GM12878 (cell line): ENCODE results near the gene PRSS57. TPM values are rescaled to one million over a fixed set of nuclear protein-coding genes. Genes with fewer than 3 reads are reported as not detected.

Source experiments
- ATAC-seq: fragments of 200-7000 bp; cut with Tn5 transposase; 3 replicates; pipeline ENCODE4 v1.9.1; 2020; ENCODE audit warnings: mild to moderate bottlenecking, moderate library complexity
- BruUV-seq: library from RNA; stranded (reverse); fragments of 400-500 nt; replicated peaks from 2 replicates; lab custom pipeline; 2021; lab: Mats Ljungman, UMichigan
- CTCF ChIA-PET: fragments of 300-600 bp; sonication (Branson Sonifier 250); formaldehyde crosslinking; extraction: SDS; loops from one replicate; lab custom pipeline; 2021; ENCODE audit warnings: inconsistent platforms; lab: Yijun Ruan, JAX
- POLR2A ChIA-PET: fragments of 350-600 bp; formaldehyde crosslinking; extraction: SDS; loops from one replicate; lab custom pipeline; 2021; ENCODE audit warnings: inconsistent platforms; lab: Charles Lee
- RAD21 ChIA-PET: fragments of 300-600 bp; sonication (Branson Sonifier 250); formaldehyde crosslinking; loops from one replicate; lab custom pipeline; 2023; ENCODE audit warnings: antibody characterized with exemption; ENCODE audit not compliant: unreplicated experiment; lab: Charles Lee
- SMC1A ChIA-PET: fragments of 300-600 bp; sonication (Branson Sonifier 250); formaldehyde crosslinking; loops from one replicate; lab custom pipeline; 2023; ENCODE audit not compliant: unreplicated experiment, uncharacterized antibody; lab: Charles Lee
- DNase-seq: peaks from one replicate; pipeline ENCODE4 v3.0.0-alpha.2; 2011; ENCODE audit warnings: low read depth, low spot score
- FAIRE-seq: peaks from 3 replicates; lab custom pipeline; 2011; peaks lifted over from hg19 to GRCh38; lab: Jason Lieb, UNC
- H2AFZ ChIP-seq: 2 replicates; pipeline ENCODE4 v1.6.0; 2011; ENCODE audit warnings: low read depth, low read length, control low read depth; ENCODE audit not compliant: control insufficient read depth
- H3K27ac ChIP-seq: 2 replicates; pipeline ENCODE4 v1.5.1; 2011; ENCODE audit warnings: control low read depth; ENCODE audit not compliant: control insufficient read depth, insufficient read depth
- H3K27me3 ChIP-seq, 2 experiments: replicated peaks in 1 of 2; 2 replicates each; pipeline versions ENCODE4 v1.6.0 to v1.6.1; 2011; ENCODE audit warnings: low read length in 1 of 2; ENCODE audit not compliant: control insufficient read depth in 2 of 2, insufficient read depth in 2 of 2
- H3K36me3 ChIP-seq, 2 experiments: 2 replicates each; pipeline ENCODE4 v1.5.1; 2011; ENCODE audit warnings: low read length in 1 of 2; ENCODE audit not compliant: control insufficient read depth in 2 of 2, insufficient read depth in 2 of 2
- H3K4me1 ChIP-seq: 2 replicates; pipeline ENCODE4 v1.6.1; 2011; ENCODE audit warnings: mild to moderate bottlenecking, low read length, moderate library complexity, mixed read lengths; ENCODE audit not compliant: control insufficient read depth, insufficient read depth
- H3K4me2 ChIP-seq: 2 replicates; pipeline ENCODE4 v1.6.0; 2011; ENCODE audit warnings: control low read depth; ENCODE audit not compliant: control insufficient read depth, insufficient read depth
- H3K4me3 ChIP-seq: fragments of 200-600 bp; sonication (generic); 2 replicates; pipeline ENCODE4 v1.5.1; 2016
- H3K79me2 ChIP-seq: 2 replicates; pipeline ENCODE4 v1.6.0; 2011; ENCODE audit warnings: low read length; ENCODE audit not compliant: control insufficient read depth, insufficient read depth
- H3K9ac ChIP-seq: 2 replicates; pipeline ENCODE4 v1.8.0; 2011; ENCODE audit warnings: low read length, control low read depth, mixed read lengths; ENCODE audit not compliant: control insufficient read depth, insufficient read depth
- H3K9me3 ChIP-seq: replicated peaks from 3 replicates; pipeline ENCODE4 v1.5.1; 2011; ENCODE audit warnings: mild to moderate bottlenecking, low read length; ENCODE audit not compliant: control insufficient read depth, insufficient read depth
- H4K20me1 ChIP-seq: 2 replicates; pipeline ENCODE4 v1.6.0; 2011; ENCODE audit not compliant: control insufficient read depth, insufficient read depth
- BCL11A ChIP-seq: IDR thresholded peaks from 2 replicates; pipeline ENCODE4 v1.6.1; 2011; ENCODE audit warnings: low read depth, low read length
- BMI1 ChIP-seq: fragments of 450-650 bp; IDR thresholded peaks from 2 replicates; pipeline ENCODE4 v1.6.1; 2016; ENCODE audit warnings: mild to moderate bottlenecking, moderate library complexity, borderline replicate concordance
- EZH2 ChIP-seq: IDR thresholded peaks from 2 replicates; pipeline ENCODE4 v1.6.1; 2012; ENCODE audit warnings: low read depth, mild to moderate bottlenecking, control low read depth, inconsistent platforms, low read length, borderline replicate concordance; ENCODE audit not compliant: control insufficient read depth
- GATAD2B ChIP-seq: fragments of 450-650 bp; conservative IDR thresholded peaks from 2 replicates; pipeline ENCODE4 v1.6.1; 2017; ENCODE audit warnings: low read depth, mild to moderate bottlenecking, moderate library complexity
- KLF5 ChIP-seq: fragments of 450-650 bp; IDR thresholded peaks from 2 replicates; pipeline ENCODE4 v1.6.1; 2014; ENCODE audit warnings: mild to moderate bottlenecking; ENCODE audit not compliant: partially characterized antibody
- NFYB ChIP-seq: IDR thresholded peaks from 2 replicates; pipeline ENCODE4 v1.6.1; 2011; ENCODE audit warnings: low read depth, mild to moderate bottlenecking, low read length, improper control_type of control experiment, moderate library complexity; ENCODE audit not compliant: insufficient read depth
- ZNF24 ChIP-seq: fragments of 450-650 bp; IDR thresholded peaks from 2 replicates; pipeline ENCODE4 v1.6.1; 2017; ENCODE audit warnings: antibody characterized with exemption, mild to moderate bottlenecking
- WGBS: methylation state at CpG from one replicate; pipeline ENCODE4 v1.1.6; 2016; ENCODE audit warnings: low lambda C conversion rate; ENCODE audit not compliant: insufficient replicate concordance, insufficient coverage; ENCODE audit errors: missing lambda C conversion rate; 5-methylcytosine and 5-hydroxymethylcytosine counted together
- in situ Hi-C: fragments of 300-500 bp; cut with MboI; formaldehyde crosslinking; loops from 9 replicates; pipeline ENCODE4 v1.14.3; 2018; ENCODE audit warnings: mixed read lengths
- intact Hi-C: fragments of 100-400 bp; cut with micrococcal nuclease; formaldehyde crosslinking; loops from one replicate; pipeline ENCODE4 v1.14.2; 2022; ENCODE audit not compliant: unreplicated experiment
- polyA plus RNA-seq, 11 experiments: library from polyadenylated mRNA; depleted of rRNA in 4 of 11; unstranded in 6 of 11; stranded (reverse) in 5 of 11; fragments of >200 nt; fragmentation: Nextera tagmentation in 4 of 11; fragmentation: Illumina TruSeq in 1 of 11; extraction: Ambion mirVana in 4 of 11; extraction: Trizol in 1 of 11; gene quantifications; 1 replicate in 1 of 11; 2 replicates in 10 of 11; pipeline versions ENCODE4 v1.2.1 to v1.2.3, GENCODE V29; 2011 to 2016; ENCODE audit warnings: inconsistent platforms in 2 of 11, missing spikeins in 2 of 11, low read depth in 1 of 11
- total RNA-seq, 4 experiments: library from RNA; depleted of rRNA in 3 of 4; stranded (reverse); fragments of >200 nt in 3 of 4; fragmentation: Illumina TruSeq in 1 of 4; extraction: Trizol in 1 of 4; gene quantifications; 2 replicates each; pipeline versions ENCODE4 v1.2.1 to v1.2.3, GENCODE V29; 2013 to 2021
- TF ChIP-seq, protein P1 (sequence below): fragments of 450-650 bp; IDR thresholded peaks from 2 replicates; pipeline ENCODE4 v1.6.1; 2017; ENCODE audit warnings: borderline replicate concordance
- TF ChIP-seq, protein P2 (sequence below): fragments of 450-650 bp; conservative IDR thresholded peaks from 2 replicates; pipeline ENCODE4 v1.6.1; 2017; ENCODE audit warnings: mild to moderate bottlenecking, moderate library complexity
- TF ChIP-seq, protein P3 (sequence below): IDR thresholded peaks from 2 replicates; pipeline ENCODE4 v1.6.1; 2012; ENCODE audit warnings: low read depth, low read length, improper control_type of control experiment
- TF ChIP-seq, protein P4 (sequence below): fragments of 450-650 bp; IDR thresholded peaks from 2 replicates; pipeline ENCODE4 v1.6.1; 2017; ENCODE audit warnings: mild to moderate bottlenecking, moderate library complexity

The PRSS57 gene
- total and polyA plus RNA-seq, 10 of the 15 experiments (the other 5 are each of a cell fraction or from before 2014, with no cell fraction given): not detected

DNA sequence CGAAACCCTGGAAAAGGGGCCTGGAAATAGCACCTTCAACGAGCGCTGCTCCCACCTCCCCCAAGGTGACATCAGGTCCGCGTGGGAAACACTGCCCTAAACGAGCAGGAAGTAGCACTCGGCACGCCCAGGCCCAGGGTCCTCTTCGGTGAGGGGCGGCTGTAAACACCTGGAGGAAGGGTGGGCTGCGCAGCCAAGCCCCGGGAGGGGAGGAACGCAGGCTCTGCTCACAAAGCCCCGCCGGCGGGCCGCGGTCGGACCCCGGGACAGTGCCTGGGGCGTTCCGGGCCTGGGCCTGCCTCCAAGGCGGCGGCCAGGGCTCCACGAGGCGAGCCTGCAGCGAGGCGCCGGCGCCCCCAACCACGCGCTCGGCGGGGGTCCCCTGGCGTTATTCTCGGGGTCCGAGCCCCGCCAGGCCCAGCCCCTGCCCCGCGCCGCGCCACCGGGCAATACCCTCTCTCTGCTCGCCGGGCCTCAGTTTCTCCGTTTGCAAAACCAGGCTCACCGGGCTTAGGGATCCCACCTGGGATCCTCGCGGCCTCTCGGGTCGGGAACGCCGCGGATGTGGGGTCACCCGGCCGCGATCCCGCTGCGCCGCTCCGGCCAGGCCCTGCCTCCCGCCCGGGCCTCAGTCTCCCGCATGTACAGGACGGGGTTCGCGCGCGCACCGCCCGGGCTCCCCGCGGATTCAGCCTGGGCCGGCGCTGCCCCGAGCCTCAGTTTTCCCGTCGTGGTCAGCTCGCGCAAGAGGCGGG, 32.9 kb downstream of the PRSS57 start:
- Histone ChIP-seq H3K79me2 (peaks cover 56% of the 10 kb centered on the region), H3K9me3 (no peaks in the 10 kb centered on the region; the same call in 2 of the 3 replicates), H3K36me3 (peaks cover 0 to 15% of the 10 kb centered on the region in 2 experiments; a peak in 3 of 4 replicates), H3K4me2 (peak overlapping the region; percentile 98), H3K27me3 (no peaks in the 10 kb centered on the region), H3K9ac (peak overlapping the region; percentile 95), H4K20me1 (peaks cover 12% of the 10 kb centered on the region), H3K27ac (peak overlapping the region; percentile 90), H2AFZ (no peak overlapping the region; the same call in 1 of the 2 replicates), H3K4me1 (peaks cover 19% of the 10 kb centered on the region), H3K4me3 (peak overlapping the region; percentile 98)
- ChIA-PET RAD21 (interaction anchor here (0.5 to 1.4 kb wide), 5 partner anchors 11 to 201 kb away, joined by 3 to 9 read pairs (median 3); no protein-coding TSS in a partner anchor), SMC1A (interaction anchor here (0.7 to 1.3 kb wide), 3 partner anchors 67 to 78 kb away, joined by 3 to 4 read pairs (median 4); no protein-coding TSS in a partner anchor), POLR2A (interaction anchor here (0.8 kb wide), 1 partner anchor 59 kb away, joined by 4 read pairs; no protein-coding TSS in a partner anchor), CTCF (interaction anchor here (1.0 to 1.7 kb wide), 3 partner anchors 29 to 75 kb away, joined by 3 to 18 read pairs (median 9); partner anchors contain the start of gene POLRMT)
- BruUV-seq: no TSS peak
- intact Hi-C loops (loop anchor here (2.0 kb wide), 1 partner anchor 18 kb away; no protein-coding TSS in a partner anchor), in situ Hi-C loops (no loop called here)
- FAIRE-seq: peak; percentile 94
- WGBS: under 1% methylated on average over 77 of the region's 81 CpGs
- DNase-seq: no peak
- ATAC-seq: peak; percentile 67
- no peak for TF ChIP-seq NFYB
- 0 out of 2 replicates have a peak, but pooled peaks have one; percentile 48 for TF ChIP-seq GATAD2B
- TF ChIP-seq, protein P1, sequence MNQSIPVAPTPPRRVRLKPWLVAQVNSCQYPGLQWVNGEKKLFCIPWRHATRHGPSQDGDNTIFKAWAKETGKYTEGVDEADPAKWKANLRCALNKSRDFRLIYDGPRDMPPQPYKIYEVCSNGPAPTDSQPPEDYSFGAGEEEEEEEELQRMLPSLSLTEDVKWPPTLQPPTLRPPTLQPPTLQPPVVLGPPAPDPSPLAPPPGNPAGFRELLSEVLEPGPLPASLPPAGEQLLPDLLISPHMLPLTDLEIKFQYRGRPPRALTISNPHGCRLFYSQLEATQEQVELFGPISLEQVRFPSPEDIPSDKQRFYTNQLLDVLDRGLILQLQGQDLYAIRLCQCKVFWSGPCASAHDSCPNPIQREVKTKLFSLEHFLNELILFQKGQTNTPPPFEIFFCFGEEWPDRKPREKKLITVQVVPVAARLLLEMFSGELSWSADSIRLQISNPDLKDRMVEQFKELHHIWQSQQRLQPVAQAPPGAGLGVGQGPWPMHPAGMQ: no peak
- no peak for TF ChIP-seq ZNF24
- TF ChIP-seq, protein P2, sequence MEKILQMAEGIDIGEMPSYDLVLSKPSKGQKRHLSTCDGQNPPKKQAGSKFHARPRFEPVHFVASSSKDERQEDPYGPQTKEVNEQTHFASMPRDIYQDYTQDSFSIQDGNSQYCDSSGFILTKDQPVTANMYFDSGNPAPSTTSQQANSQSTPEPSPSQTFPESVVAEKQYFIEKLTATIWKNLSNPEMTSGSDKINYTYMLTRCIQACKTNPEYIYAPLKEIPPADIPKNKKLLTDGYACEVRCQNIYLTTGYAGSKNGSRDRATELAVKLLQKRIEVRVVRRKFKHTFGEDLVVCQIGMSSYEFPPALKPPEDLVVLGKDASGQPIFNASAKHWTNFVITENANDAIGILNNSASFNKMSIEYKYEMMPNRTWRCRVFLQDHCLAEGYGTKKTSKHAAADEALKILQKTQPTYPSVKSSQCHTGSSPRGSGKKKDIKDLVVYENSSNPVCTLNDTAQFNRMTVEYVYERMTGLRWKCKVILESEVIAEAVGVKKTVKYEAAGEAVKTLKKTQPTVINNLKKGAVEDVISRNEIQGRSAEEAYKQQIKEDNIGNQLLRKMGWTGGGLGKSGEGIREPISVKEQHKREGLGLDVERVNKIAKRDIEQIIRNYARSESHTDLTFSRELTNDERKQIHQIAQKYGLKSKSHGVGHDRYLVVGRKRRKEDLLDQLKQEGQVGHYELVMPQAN: 0 out of 2 replicates have a peak, but pooled peaks have one; percentile 56
- TF ChIP-seq, protein P3, sequence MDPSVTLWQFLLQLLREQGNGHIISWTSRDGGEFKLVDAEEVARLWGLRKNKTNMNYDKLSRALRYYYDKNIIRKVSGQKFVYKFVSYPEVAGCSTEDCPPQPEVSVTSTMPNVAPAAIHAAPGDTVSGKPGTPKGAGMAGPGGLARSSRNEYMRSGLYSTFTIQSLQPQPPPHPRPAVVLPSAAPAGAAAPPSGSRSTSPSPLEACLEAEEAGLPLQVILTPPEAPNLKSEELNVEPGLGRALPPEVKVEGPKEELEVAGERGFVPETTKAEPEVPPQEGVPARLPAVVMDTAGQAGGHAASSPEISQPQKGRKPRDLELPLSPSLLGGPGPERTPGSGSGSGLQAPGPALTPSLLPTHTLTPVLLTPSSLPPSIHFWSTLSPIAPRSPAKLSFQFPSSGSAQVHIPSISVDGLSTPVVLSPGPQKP: no peak
- TF ChIP-seq, protein P4, sequence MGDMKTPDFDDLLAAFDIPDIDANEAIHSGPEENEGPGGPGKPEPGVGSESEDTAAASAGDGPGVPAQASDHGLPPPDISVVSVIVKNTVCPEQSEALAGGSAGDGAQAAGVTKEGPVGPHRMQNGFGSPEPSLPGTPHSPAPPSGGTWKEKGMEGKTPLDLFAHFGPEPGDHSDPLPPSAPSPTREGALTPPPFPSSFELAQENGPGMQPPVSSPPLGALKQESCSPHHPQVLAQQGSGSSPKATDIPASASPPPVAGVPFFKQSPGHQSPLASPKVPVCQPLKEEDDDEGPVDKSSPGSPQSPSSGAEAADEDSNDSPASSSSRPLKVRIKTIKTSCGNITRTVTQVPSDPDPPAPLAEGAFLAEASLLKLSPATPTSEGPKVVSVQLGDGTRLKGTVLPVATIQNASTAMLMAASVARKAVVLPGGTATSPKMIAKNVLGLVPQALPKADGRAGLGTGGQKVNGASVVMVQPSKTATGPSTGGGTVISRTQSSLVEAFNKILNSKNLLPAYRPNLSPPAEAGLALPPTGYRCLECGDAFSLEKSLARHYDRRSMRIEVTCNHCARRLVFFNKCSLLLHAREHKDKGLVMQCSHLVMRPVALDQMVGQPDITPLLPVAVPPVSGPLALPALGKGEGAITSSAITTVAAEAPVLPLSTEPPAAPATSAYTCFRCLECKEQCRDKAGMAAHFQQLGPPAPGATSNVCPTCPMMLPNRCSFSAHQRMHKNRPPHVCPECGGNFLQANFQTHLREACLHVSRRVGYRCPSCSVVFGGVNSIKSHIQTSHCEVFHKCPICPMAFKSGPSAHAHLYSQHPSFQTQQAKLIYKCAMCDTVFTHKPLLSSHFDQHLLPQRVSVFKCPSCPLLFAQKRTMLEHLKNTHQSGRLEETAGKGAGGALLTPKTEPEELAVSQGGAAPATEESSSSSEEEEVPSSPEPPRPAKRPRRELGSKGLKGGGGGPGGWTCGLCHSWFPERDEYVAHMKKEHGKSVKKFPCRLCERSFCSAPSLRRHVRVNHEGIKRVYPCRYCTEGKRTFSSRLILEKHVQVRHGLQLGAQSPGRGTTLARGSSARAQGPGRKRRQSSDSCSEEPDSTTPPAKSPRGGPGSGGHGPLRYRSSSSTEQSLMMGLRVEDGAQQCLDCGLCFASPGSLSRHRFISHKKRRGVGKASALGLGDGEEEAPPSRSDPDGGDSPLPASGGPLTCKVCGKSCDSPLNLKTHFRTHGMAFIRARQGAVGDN: 0 out of 2 replicates have a peak, but pooled peaks have one; percentile 40
- TF ChIP-seq EZH2: no peak
- TF ChIP-seq KLF5: no peak
- TF ChIP-seq BMI1: no peak
- no peak for TF ChIP-seq BCL11A
